Mucosa of stomach (tissue), 1 donor: ENCODE results near the gene CHKA.

Experiments
- H3K27me3 ChIP-seq: one replicate; pipeline ENCODE4 v1.7.0; 2013; ENCODE audit warnings: mild to moderate bottlenecking, low read length; ENCODE audit not compliant: control insufficient read depth, insufficient read depth
- H3K36me3 ChIP-seq: one replicate; pipeline ENCODE4 v1.7.0; 2013; ENCODE audit warnings: low read length; ENCODE audit not compliant: control insufficient read depth, insufficient read depth
- H3K4me1 ChIP-seq: one replicate; pipeline ENCODE4 v1.7.0; 2013; ENCODE audit warnings: mild to moderate bottlenecking, low read length; ENCODE audit not compliant: control insufficient read depth, insufficient read depth
- H3K4me3 ChIP-seq: one replicate; pipeline ENCODE4 v1.7.0; 2013; ENCODE audit warnings: low read length
- H3K9ac ChIP-seq: one replicate; pipeline ENCODE4 v1.7.0; 2013; ENCODE audit warnings: mild to moderate bottlenecking, low read length, moderate library complexity
- H3K9me3 ChIP-seq: one replicate; pipeline ENCODE4 v1.7.0; 2013; ENCODE audit warnings: mild to moderate bottlenecking, low read length, moderate library complexity; ENCODE audit not compliant: control insufficient read depth
- donor health status: Pancreatic carcinoma.

CHKA gene

GRCh38 chr11:68053981-68054812, 67.0 kb downstream of the CHKA start:
- H3K9me3 ChIP-seq = no peaks in the 10 kb centered on the region
- no peak overlapping the region for H3K9ac ChIP-seq
- H3K27me3 ChIP-seq = no peaks in the 10 kb centered on the region
- H3K4me1 ChIP-seq = no peaks in the 10 kb centered on the region
- H3K4me3 ChIP-seq = no peak overlapping the region
- H3K36me3 ChIP-seq = peaks cover 4% of the 10 kb centered on the region

GRCh38 chr11:68053117-68053516, 68.1 kb downstream of the CHKA start:
- Histone ChIP-seq H3K9me3 (no peaks in the 10 kb centered on the region), H3K4me3 (no peak overlapping the region), H3K9ac (no peak overlapping the region), H3K4me1 (no peaks in the 10 kb centered on the region), H3K27me3 (no peaks in the 10 kb centered on the region), H3K36me3 (peaks cover 10% of the 10 kb centered on the region)

DNA sequence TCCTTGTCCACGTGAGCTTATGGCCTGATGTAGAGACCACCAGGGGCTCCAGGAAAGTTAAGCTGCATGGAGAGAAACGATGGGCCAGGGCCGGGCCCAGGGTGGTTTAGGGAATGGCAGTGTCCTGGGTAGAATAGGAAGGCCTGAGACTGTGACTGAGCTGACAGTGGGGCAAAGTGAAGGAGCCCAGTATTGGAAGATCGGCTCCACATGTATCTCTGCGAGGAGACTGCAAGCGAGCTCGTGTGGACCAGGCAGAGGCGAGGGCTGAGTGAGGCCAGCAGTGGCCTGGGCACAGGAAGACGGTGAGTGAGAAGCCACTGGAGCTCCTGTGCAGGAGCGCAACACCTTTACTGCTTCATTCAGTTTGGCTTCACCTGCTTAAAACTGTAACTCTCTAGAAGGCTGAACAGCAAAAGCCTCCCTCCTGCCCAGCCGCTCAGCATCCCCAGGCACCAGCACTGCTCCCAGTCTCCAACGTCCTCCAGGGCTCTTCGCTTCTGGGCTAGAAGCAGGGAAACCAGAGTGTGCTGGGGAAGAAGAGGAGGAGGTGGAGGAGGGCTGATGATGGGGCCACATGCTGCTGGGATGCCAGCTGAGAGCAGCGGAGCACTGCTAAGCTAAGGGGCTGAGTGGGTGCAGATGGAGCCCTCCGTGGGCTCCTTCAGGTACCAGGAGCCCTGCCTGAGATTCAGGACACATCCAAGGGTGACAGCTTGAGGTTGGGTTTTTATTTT, 68.9 kb downstream of the CHKA start:
- H3K27me3 ChIP-seq = no peaks in the 10 kb centered on the region
- H3K4me1 ChIP-seq = no peaks in the 10 kb centered on the region
- H3K36me3 ChIP-seq = peaks cover 10% of the 10 kb centered on the region
- H3K4me3 ChIP-seq = no peak overlapping the region
- no peak overlapping the region for H3K9ac ChIP-seq
- no peaks in the 10 kb centered on the region for H3K9me3 ChIP-seq

DNA sequence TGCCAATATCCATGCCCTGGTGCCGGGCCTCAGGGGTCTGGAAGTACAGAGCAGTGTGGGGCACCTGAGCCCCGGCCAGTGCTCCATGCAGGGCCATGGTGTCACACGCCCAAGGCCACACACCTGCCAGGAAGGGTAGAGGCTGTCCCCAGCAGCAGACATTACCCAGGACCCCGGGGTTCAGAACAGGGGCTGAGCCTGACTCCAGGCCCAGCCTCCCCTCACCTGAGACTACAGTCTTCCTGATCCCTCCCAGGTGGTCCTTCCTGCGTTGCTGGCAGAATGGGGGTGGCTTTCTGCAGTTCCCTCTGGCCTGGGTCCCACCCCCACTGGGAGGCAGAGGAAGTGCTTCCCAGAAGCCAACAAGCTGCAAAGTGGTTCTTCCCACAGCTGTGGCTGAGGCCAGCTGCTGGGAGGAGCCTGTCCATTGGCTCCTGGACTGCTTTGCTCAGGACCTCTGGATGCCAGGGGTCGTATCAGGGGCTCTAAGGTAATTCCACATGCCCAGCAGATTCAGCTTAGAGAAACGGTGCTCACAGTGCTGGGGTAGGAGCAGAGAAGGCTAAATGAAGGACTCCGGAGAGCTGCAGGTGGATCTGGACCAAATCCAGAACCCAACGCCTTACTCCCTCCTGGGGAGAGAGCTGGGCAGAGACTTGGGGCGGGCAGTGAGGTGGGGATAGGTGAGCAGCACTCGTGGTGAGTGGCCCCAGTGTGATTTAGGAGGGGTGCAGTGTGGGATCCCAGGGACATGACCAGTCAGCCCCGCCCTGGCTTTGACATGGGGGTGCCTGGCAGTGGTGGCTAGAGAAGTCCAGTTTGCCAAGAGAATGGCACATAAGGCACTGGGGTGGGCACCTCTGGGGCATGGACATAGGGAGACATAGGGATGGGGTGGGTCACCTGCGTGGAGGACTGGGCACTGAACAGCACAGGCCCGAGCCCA, 69.7 kb downstream of the CHKA start:
- no peaks in the 10 kb centered on the region for H3K4me1 ChIP-seq
- H3K36me3 ChIP-seq = peaks cover 10% of the 10 kb centered on the region
- no peaks in the 10 kb centered on the region for H3K27me3 ChIP-seq
- no peak overlapping the region for H3K9ac ChIP-seq
- no peak overlapping the region for H3K4me3 ChIP-seq
- H3K9me3 ChIP-seq = no peaks in the 10 kb centered on the region

DNA sequence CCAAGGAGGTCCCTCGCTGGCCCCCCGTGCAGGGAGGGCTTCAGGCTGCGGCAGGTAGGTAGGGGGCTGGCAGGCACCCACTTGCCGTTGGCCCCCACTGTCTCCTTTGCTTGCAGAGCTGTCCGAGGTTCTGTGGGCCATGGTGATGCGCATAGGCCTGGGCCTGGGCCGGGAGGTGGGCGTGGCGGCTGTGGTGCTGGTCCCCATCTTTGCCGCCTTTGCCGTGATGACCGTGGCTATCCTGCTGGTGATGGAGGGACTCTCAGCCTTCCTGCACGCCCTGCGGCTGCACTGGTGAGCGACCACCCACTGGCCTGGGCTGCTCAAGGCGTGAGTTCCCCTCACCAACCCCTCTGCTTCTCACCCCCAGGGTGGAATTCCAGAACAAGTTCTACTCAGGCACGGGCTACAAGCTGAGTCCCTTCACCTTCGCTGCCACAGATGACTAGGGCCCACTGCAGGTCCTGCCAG, 70.8 kb downstream of the CHKA start:
- Histone ChIP-seq H3K4me1 (no peaks in the 10 kb centered on the region), H3K9me3 (no peaks in the 10 kb centered on the region), H3K27me3 (no peaks in the 10 kb centered on the region), H3K36me3 (peaks cover 10% of the 10 kb centered on the region), H3K9ac (no peak overlapping the region), H3K4me3 (no peak overlapping the region)

DNA sequence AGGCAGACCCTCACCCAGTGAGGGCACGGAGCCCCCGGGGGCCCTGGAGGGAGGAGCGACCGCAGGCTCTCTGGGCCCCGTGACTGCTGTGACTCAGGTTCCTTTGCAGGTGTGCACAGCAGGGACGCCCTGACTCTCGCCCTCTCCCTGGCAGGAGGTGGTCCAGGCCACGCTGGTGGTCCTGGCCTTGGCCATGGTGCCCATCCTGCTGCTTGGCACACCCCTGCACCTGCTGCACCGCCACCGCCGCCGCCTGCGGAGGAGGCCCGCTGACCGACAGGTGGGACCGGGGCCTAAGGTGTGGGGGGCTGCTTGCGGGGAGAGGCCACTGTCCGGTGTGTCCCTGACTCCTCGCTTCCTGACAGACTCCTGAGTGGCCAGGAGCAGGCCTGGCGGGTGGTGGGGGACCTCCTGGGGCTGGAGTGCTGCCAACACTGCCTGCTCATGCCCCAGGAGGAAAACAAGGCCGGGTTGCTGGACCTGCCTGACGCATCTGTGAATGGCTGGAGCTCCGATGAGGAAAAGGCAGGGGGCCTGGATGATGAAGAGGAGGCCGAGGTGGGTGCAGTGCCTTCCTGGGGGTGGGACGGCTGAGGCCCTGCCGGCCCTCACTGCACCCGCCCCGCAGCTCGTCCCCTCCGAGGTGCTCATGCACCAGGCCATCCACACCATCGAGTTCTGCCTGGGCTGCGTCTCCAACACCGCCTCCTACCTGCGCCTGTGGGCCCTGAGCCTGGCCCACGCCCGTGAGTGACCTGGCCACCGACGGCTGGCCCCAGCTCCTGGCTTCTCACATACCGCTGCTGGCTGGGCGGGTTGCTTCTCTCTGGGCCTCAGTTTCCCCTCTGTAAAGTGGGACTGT, 71.4 kb downstream of the CHKA start:
- no peaks in the 10 kb centered on the region for H3K9me3 ChIP-seq
- H3K27me3 ChIP-seq = no peaks in the 10 kb centered on the region
- no peaks in the 10 kb centered on the region for H3K4me1 ChIP-seq
- H3K4me3 ChIP-seq = no peak overlapping the region
- peaks cover 14% of the 10 kb centered on the region for H3K36me3 ChIP-seq
- no peak overlapping the region for H3K9ac ChIP-seq

- Histone ChIP-seq H3K9ac (no peak overlapping the region), H3K4me1 (no peaks in the 10 kb centered on the region), H3K4me3 (no peak overlapping the region), H3K36me3 (peaks cover 16% of the 10 kb centered on the region), H3K27me3 (no peaks in the 10 kb centered on the region), H3K9me3 (no peaks in the 10 kb centered on the region)
Measured at GRCh38 chr11:68048681-68049508, 72.3 kb downstream of the CHKA start.

- Histone ChIP-seq H3K9ac (no peak overlapping the region), H3K4me3 (no peak overlapping the region), H3K4me1 (no peaks in the 10 kb centered on the region), H3K9me3 (no peaks in the 10 kb centered on the region), H3K36me3 (peaks cover 16% of the 10 kb centered on the region), H3K27me3 (no peaks in the 10 kb centered on the region)
Measured at GRCh38 chr11:68047437-68048290, 73.5 kb downstream of the CHKA start.

- Histone ChIP-seq H3K4me3 (no peak overlapping the region), H3K36me3 (peaks cover 11% of the 10 kb centered on the region), H3K9me3 (no peaks in the 10 kb centered on the region), H3K9ac (no peak overlapping the region), H3K4me1 (peaks cover 10% of the 10 kb centered on the region), H3K27me3 (no peaks in the 10 kb centered on the region)
Measured at GRCh38 chr11:68044898-68045351, 76.3 kb downstream of the CHKA start.
